ENCODE measurements around the gene XXYLT1.
"Not testable (repeated sequence)": the region's sequence is repeated elsewhere in the genome, so short reads cannot be mapped to it uniquely, and the experiment has no call there.

XXYLT1 gene

GRCh38 chr3:195110647-195111318, 160.2 kb downstream of the XXYLT1 start:
- H3K36me3 Mint-ChIP-seq (ENCODE audit: low read depth) = no peaks in the 10 kb centered on the region
- H3K4me3 Mint-ChIP-seq = no peak overlapping the region
- H3K27ac Mint-ChIP-seq = no peak overlapping the region
- no peaks in the 10 kb centered on the region for H3K27me3 Mint-ChIP-seq (ENCODE audit: low read depth)
- peaks cover 3% of the 10 kb centered on the region for H3K4me1 Mint-ChIP-seq (ENCODE audit: low read depth)
- H3K9me3 Mint-ChIP-seq = no peaks in the 10 kb centered on the region

GRCh38 chr3:195109098-195109657, 161.8 kb downstream of the XXYLT1 start:
- H3K27ac Mint-ChIP-seq = no peak overlapping the region
- H3K27me3 Mint-ChIP-seq (ENCODE audit: low read depth) = no peaks in the 10 kb centered on the region
- peaks cover 3% of the 10 kb centered on the region for H3K4me1 Mint-ChIP-seq (ENCODE audit: low read depth)
- no peaks in the 10 kb centered on the region for H3K36me3 Mint-ChIP-seq (ENCODE audit: low read depth)
- H3K9me3 Mint-ChIP-seq = no peaks in the 10 kb centered on the region
- H3K4me3 Mint-ChIP-seq = no peak overlapping the region

GRCh38 chr3:195107593-195107992, 163.4 kb downstream of the XXYLT1 start:
- peaks cover 3% of the 10 kb centered on the region for H3K4me1 Mint-ChIP-seq (ENCODE audit: low read depth)
- no peaks in the 10 kb centered on the region for H3K27me3 Mint-ChIP-seq (ENCODE audit: low read depth)
- H3K27ac Mint-ChIP-seq = no peak overlapping the region
- H3K9me3 Mint-ChIP-seq = no peaks in the 10 kb centered on the region
- no peaks in the 10 kb centered on the region for H3K36me3 Mint-ChIP-seq (ENCODE audit: low read depth)
- no peak overlapping the region for H3K4me3 Mint-ChIP-seq

- H3K27me3 Mint-ChIP-seq (ENCODE audit: low read depth); H3K4me3 Mint-ChIP-seq; H3K27ac Mint-ChIP-seq; H3K9me3 Mint-ChIP-seq; H3K4me1 Mint-ChIP-seq (ENCODE audit: low read depth); H3K36me3 Mint-ChIP-seq (ENCODE audit: low read depth): not testable (repeated sequence)
These were observed 163.9 kb downstream of the XXYLT1 start for GRCh38 chr3:195107031-195107430.

GRCh38 chr3:195106418-195106906, 164.5 kb downstream of the XXYLT1 start:
- H3K9me3 Mint-ChIP-seq = no peaks in the 10 kb centered on the region
- H3K27ac Mint-ChIP-seq = no peak overlapping the region
- peaks cover 4% of the 10 kb centered on the region for H3K4me1 Mint-ChIP-seq (ENCODE audit: low read depth)
- no peaks in the 10 kb centered on the region for H3K27me3 Mint-ChIP-seq (ENCODE audit: low read depth)
- H3K4me3 Mint-ChIP-seq = peak overlapping the region; percentile 55
- H3K36me3 Mint-ChIP-seq (ENCODE audit: low read depth) = no peaks in the 10 kb centered on the region

GRCh38 chr3:195105841-195106417, 165.0 kb downstream of the XXYLT1 start:
- Mint-ChIP-seq H3K9me3 (no peaks in the 10 kb centered on the region), H3K36me3 (ENCODE audit: low read depth) (no peaks in the 10 kb centered on the region), H3K4me1 (ENCODE audit: low read depth) (peaks cover 9% of the 10 kb centered on the region), H3K4me3 (no peak overlapping the region), H3K27me3 (ENCODE audit: low read depth) (no peaks in the 10 kb centered on the region), H3K27ac (no peak overlapping the region)

- no peaks in the 10 kb centered on the region for H3K9me3 Mint-ChIP-seq
- no peak overlapping the region for H3K4me3 Mint-ChIP-seq
- H3K36me3 Mint-ChIP-seq (ENCODE audit: low read depth) = no peaks in the 10 kb centered on the region
- peaks cover 12% of the 10 kb centered on the region for H3K4me1 Mint-ChIP-seq (ENCODE audit: low read depth)
- no peaks in the 10 kb centered on the region for H3K27me3 Mint-ChIP-seq (ENCODE audit: low read depth)
- no peak overlapping the region for H3K27ac Mint-ChIP-seq
These were observed 165.6 kb downstream of the XXYLT1 start for GRCh38 chr3:195105389-195105788.

- Mint-ChIP-seq H3K27me3 (ENCODE audit: low read depth) (no peaks in the 10 kb centered on the region), H3K4me3 (no peak overlapping the region), H3K36me3 (ENCODE audit: low read depth) (no peaks in the 10 kb centered on the region), H3K27ac (no peak overlapping the region), H3K9me3 (no peaks in the 10 kb centered on the region), H3K4me1 (ENCODE audit: low read depth) (peaks cover 12% of the 10 kb centered on the region)
These were observed 166.6 kb downstream of the XXYLT1 start for GRCh38 chr3:195104340-195104739.

GRCh38 chr3:195103623-195104022, 167.3 kb downstream of the XXYLT1 start:
- H3K4me3 Mint-ChIP-seq = no peak overlapping the region
- no peaks in the 10 kb centered on the region for H3K9me3 Mint-ChIP-seq
- no peak overlapping the region for H3K27ac Mint-ChIP-seq
- H3K27me3 Mint-ChIP-seq (ENCODE audit: low read depth) = no peaks in the 10 kb centered on the region
- H3K36me3 Mint-ChIP-seq (ENCODE audit: low read depth) = no peaks in the 10 kb centered on the region
- peaks cover 12% of the 10 kb centered on the region for H3K4me1 Mint-ChIP-seq (ENCODE audit: low read depth)

GRCh38 chr3:195102609-195103467, 168.1 kb downstream of the XXYLT1 start:
- Mint-ChIP-seq H3K4me1 (ENCODE audit: low read depth) (peaks cover 14% of the 10 kb centered on the region), H3K9me3 (no peaks in the 10 kb centered on the region), H3K36me3 (ENCODE audit: low read depth) (no peaks in the 10 kb centered on the region), H3K4me3 (no peak overlapping the region), H3K27ac (no peak overlapping the region), H3K27me3 (ENCODE audit: low read depth) (no peaks in the 10 kb centered on the region)

- Mint-ChIP-seq H3K27me3 (ENCODE audit: low read depth) (no peaks in the 10 kb centered on the region), H3K4me3 (no peak overlapping the region), H3K27ac (no peak overlapping the region), H3K9me3 (no peaks in the 10 kb centered on the region), H3K36me3 (ENCODE audit: low read depth) (no peaks in the 10 kb centered on the region), H3K4me1 (ENCODE audit: low read depth) (peaks cover 15% of the 10 kb centered on the region)
These were observed 168.9 kb downstream of the XXYLT1 start for GRCh38 chr3:195101927-195102608.

GRCh38 chr3:195101001-195101583, 169.9 kb downstream of the XXYLT1 start:
- Mint-ChIP-seq H3K27me3 (ENCODE audit: low read depth) (no peaks in the 10 kb centered on the region), H3K4me1 (ENCODE audit: low read depth) (peaks cover 14% of the 10 kb centered on the region), H3K36me3 (ENCODE audit: low read depth) (no peaks in the 10 kb centered on the region), H3K27ac (no peak overlapping the region), H3K9me3 (no peaks in the 10 kb centered on the region), H3K4me3 (no peak overlapping the region)

GRCh38 chr3:195099951-195100785, 170.8 kb downstream of the XXYLT1 start:
- Mint-ChIP-seq H3K36me3 (ENCODE audit: low read depth) (no peaks in the 10 kb centered on the region), H3K4me3 (no peak overlapping the region), H3K27ac (no peak overlapping the region), H3K4me1 (ENCODE audit: low read depth) (peaks cover 15% of the 10 kb centered on the region), H3K9me3 (no peaks in the 10 kb centered on the region), H3K27me3 (ENCODE audit: low read depth) (no peaks in the 10 kb centered on the region)

Data from T-helper 1 cell treated with Interleukin-12 subunit alpha and Interleukin-12 subunit beta and Interleukin-4 antibody, amounts not matched to agents 30 μg/mL and 1 μg/mL, for 36 hours (primary cell).